Muscle of arm (tissue), 12 donors: ENCODE results near the gene SLIT3. TPM values are rescaled to one million over a fixed set of nuclear protein-coding genes. Genes with fewer than 3 reads are reported as not detected.

Experiments
- DNase-seq: peaks from one replicate; pipeline ENCODE4 v3.0.0-alpha.2; 2013
- polyA plus RNA-seq, 12 donors: library from polyadenylated mRNA; unstranded; fragments of 120-200 nt; gene quantifications; one replicate each; pipeline ENCODE4 v1.2.1, GENCODE V29; 2013; ENCODE audit not compliant: insufficient read length in 12 of 12

The SLIT3 gene
- polyA plus RNA-seq, 12 donors, result 6.7 to 75.7 (median 10.9) TPM; not detected in 1

- no peak for DNase-seq
Observed at GRCh38 chr5:169037466-169037865, 263.5 kb downstream of the SLIT3 start.

GRCh38 chr5:169036079-169036805 lies 264.7 kb downstream of the SLIT3 start:
- DNase-seq, result no peak

DNA sequence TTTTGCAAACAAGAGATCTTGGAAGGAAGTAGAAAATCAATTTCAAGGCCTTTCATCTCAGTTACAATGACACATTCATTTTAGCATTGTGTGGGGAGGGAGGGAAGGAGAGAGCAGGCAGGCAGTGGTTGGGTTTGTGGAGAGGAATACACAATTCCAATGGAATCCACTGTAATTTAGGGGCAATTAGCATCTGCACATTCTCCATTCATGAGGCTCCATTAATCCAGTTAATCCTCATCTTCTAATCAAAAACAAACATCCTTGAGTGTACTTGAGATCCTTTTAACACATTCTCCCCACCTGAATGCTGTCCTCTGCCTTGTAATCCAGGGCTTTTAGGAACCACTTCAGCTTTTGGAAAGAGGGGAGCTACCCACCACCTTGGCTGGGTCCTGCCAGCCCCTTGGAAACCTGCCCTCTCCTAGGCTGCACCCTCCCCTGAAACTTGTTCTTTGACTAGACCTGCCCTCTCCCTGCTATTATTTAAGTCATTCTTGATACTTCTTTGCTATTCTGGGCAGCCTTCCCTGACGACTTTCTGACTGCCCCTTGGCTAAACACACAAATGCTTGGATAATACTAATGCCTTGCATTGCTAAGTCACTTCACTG lies 271.2 kb downstream of the SLIT3 start:
- no peak for DNase-seq

DNA sequence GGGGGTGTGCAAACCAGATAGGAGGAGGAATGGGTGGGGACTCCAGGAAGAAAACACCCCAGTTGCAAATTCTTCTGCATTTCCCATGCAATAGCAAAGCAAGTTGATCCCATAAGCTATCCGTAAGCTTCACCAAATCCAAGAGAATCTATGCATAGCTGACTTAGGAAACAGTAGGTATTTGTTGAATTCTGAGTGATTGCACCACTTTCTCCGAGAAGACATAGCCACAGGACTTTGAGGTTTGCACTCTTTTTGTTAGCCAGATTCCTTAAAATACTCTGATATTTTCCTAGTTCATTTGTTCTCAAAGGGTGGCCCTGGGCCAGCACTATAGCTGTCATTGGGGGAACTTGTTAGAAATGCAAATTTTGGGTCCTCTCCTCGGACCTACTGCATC lies 271.9 kb downstream of the SLIT3 start:
- DNase-seq, result no peak

DNA sequence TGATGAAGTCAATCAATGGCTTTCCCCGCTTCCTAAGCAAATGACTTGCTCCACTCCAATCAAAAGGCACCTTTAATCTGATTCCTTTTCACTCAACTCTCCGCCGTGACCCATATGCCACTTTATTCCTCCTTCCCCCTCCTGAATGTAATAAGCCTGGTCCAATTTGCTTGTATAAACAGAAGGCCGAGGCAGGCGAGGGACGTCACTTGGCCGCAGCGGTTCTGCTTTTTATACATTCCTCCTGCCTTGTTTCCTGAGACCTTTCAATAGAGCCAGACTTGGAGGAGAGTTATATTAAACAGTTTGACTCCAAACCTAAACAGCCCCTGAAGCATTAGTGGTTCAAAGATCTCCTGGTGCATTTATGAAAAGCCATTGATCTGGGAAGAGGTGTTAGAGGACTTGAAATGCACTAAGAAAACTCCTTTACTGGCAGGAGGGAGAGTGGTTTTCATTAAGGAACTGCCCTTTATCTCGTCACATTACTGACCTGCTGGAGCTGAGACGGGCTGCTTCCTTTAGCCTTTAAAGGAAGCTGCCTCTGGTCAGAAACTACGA lies 273.4 kb downstream of the SLIT3 start:
- no peak for DNase-seq

DNA sequence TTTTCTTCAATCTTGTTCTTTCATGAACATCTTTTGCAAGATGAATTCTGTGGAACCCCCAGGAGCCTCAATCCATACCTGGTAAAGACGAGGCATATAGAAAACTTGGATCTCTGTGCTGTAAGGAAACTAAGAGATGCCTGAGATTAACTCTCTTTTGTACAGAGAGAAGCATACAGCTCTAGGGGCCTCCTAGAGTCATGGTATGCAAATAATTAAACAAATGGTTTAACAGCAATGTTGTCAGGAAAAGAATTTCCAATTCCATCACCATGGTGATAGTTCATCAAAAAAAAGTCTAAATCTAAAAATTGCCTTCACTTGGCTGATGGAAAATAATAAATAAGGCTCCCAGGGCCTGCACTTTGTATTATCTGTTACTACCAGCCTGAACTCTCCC lies 275.4 kb downstream of the SLIT3 start:
- DNase-seq, result no peak

GRCh38 chr5:169024421-169024820 lies 276.5 kb downstream of the SLIT3 start:
- DNase-seq, result no peak

DNA sequence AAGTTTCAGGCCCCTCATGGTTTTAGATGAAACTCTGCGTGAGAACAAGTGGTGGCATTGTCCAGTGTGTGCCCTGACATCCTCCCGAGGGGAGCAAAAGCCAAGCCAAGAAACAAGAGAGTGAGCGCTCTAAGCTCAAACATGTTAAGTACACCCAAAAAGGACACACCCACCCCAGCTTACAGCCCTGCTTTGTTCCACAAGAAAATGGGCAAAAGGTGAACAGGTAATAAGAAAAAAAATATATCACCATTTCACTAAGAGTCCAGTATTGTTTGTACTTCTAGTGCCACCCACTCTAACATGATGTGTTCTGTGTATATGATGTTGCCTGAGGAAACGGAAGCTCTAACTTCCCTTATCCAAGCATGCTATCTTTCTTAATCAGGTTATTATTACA lies 278.2 kb downstream of the SLIT3 start:
- DNase-seq, result no peak

- DNase-seq, result no peak
Observed at GRCh38 chr5:169020102-169020501, 280.8 kb downstream of the SLIT3 start.

GRCh38 chr5:169018925-169019324 lies 282.0 kb downstream of the SLIT3 start:
- no peak for DNase-seq

GRCh38 chr5:169015991-169016390 lies 284.9 kb downstream of the SLIT3 start:
- DNase-seq, result no peak

DNA sequence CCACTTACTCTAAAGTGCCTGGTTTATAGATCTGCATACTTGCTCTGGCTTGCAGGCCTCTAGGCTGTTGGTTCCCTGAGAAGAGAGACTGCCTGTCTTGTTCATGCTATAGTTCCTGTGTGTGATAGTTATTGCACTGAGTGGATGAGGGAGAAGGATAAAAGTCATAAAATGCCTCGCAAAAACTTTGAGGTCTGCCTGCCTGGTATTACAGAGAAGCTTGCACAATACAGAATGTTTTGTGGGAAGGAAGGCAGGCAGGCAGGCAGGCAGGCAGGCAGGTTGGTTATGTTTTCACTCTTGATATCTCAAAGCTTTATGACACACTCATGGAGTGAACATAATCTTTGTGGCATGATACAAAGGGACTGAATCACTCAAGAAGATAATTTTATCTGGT lies 287.1 kb downstream of the SLIT3 start:
- DNase-seq, result no peak

DNA sequence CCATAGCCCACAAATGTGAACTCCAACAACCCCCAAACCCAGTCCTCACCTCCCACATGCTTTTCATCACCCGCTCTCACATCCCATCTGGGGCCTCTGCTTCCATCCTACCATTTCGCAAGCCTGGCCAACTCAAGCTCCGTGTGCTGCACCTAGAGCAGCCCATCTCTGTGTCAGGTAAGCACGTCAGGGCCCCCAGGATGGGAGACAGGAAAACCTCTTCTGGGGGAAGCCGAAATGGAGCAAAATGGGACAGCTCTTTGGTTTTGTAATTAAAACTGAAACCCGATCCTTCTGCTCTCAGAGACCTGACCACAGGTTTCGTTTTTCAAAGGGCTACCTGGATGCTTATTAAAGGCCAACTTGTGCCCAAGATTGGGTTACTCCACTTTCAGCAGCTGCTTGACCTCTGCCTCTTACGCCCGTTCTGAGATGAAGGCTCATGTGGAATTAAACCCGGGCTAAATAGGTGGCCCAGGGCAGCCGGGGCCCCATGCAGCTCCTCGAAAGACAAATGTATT lies 287.7 kb downstream of the SLIT3 start:
- no peak for DNase-seq

DNA sequence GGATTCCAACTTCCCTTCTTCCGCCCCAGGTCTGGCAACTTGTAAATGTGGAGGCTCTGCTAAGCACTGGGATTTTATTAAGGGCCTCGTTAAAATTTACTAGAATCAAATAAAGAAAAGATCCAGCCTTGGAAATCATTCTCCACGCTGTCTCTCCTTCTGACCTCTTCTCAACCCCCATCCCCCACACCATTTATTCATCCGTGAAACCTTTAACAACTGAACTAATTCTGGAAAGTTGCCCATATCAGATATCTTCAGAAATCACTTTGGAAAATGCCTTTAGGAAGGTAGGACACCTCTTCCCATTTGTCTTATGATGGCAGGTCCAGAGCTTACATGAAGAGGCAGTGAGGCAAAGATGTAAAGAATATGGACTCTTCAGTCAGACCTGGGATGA lies 288.5 kb downstream of the SLIT3 start:
- no peak for DNase-seq

GRCh38 chr5:169011451-169011850 lies 289.5 kb downstream of the SLIT3 start:
- DNase-seq, result no peak

GRCh38 chr5:169011009-169011408 lies 289.9 kb downstream of the SLIT3 start:
- no peak for DNase-seq

GRCh38 chr5:169009123-169009522 lies 291.8 kb downstream of the SLIT3 start:
- no peak for DNase-seq

GRCh38 chr5:169006842-169007790 lies 293.8 kb downstream of the SLIT3 start:
- DNase-seq, result no peak

DNA sequence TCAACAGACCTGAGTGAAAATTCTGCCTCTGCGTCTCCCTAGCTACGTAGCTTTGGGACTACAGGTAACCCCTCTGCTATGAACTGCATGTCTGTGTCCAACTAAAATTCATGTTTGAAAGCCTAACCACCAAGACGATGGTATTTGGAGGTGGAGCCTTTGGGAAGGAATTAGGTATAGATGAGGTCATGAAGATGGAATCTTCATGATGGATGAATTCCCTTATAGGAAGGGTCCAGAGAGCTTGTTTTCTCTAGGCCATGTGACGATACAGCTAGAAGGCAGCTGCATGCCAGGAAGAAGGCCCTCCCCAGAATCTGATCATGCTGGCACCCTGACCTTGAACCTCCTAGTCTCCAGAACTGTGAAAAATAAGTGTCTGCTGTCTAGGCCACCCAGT lies 296.4 kb downstream of the SLIT3 start:
- no peak for DNase-seq

DNA sequence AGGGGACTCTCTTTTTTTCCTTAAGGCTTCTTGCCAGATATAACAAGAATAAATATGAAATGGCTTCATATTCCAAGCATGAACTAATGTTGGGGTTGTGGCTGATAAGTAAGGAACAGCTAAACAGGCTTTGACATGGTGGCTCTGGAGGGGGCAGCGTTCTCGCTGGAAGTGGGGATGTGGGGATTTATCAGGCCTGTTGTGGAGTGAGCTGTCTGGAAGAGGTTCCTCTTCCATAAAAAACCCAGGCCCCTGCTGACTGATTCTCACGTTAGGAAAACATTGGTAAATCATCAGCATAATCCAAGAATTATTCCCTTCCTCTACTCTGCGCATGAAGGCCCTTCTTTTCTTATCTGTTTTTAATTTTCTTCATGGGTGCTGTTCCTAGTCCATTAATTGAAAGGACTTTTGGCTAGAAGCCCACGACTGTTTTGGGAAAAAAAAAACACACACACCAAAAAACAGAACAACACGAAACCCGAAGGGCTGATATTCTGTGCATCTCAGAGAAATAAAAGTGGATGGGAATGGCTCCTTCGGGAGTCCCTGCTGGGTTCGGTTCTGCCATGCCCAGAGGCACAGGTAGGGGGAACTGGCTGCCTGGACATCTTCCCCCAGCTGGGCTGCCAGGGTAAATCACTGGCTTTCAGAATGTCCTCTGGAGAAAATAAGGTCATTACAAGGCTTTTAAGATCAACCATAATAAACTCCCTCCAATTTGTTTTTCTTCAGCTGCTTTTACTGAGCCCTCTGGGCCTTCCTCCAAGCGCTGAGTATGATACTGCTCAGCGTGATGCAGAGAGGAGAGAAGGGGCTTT lies 297.0 kb downstream of the SLIT3 start:
- DNase-seq, result no peak

DNA sequence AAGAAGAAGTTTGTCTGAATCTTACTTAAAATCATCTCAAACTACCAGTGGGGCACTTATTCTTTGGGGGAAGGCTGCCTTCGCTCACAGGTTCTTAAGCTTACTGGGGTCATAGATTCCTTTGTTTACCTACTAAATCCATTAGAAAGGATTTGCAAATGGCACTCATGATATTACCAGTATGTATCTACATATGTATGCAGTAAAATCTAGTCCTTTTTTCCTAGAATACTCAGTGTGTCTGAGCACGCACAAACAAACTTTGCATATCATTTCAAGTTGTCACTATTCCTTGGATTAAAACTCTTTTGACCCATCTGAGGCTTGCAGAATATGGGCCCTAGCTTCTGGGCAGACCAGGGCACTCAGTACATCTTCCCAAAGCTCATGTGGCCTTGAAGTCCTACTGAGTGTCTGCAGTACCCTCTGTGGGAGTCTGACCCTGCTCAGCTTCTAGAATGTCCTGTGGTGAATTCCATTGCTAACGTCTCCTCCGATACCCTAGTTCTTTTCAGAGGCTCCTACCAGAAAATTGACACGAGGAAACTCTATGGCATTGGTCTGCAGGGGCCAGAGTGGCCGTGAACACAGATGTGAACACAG lies 297.9 kb downstream of the SLIT3 start:
- no peak for DNase-seq
